Transverse colon (tissue), 4 donors: Measurements from ENCODE around the gene ACSF3. TPM values are rescaled to one million over a fixed set of nuclear protein-coding genes. Genes with fewer than 3 reads are reported as not detected.

Experiments used
- DNase-seq: peaks from one replicate; pipeline ENCODE4 v3.0.0-alpha.2; 2019
- H3K27ac ChIP-seq, 4 donors: fragments of 200-600 bp; sonication (generic); 2 replicates each; pipeline ENCODE4 v1.5.1; 2016 to 2018; ENCODE audit warnings: inconsistent platforms in 4 of 4
- H3K27me3 ChIP-seq: fragments of 200-600 bp; sonication (generic); 2 replicates; pipeline ENCODE4 v1.5.1; 2017; ENCODE audit warnings: inconsistent platforms
- H3K36me3 ChIP-seq, 4 donors: fragments of 200-600 bp; sonication (generic); 2 replicates each; pipeline ENCODE4 v1.5.1; 2017 to 2019; ENCODE audit warnings: inconsistent platforms in 4 of 4
- H3K4me1 ChIP-seq, 4 donors: fragments of 200-600 bp; sonication (generic); 2 replicates each; pipeline ENCODE4 v1.5.1; 2017 to 2020; ENCODE audit warnings: inconsistent platforms in 4 of 4
- H3K4me3 ChIP-seq, 4 donors: fragments of 200-600 bp; sonication (generic); 1 replicate in 1 of 4; 2 replicates in 3 of 4; pipeline versions ENCODE4 v1.5.1 to v1.6.1; 2017 to 2019; ENCODE audit warnings: inconsistent platforms in 4 of 4
- H3K9me3 ChIP-seq, 2 donors: fragments of 200-600 bp; sonication (generic); 2 replicates each; pipeline ENCODE4 v1.5.1; 2017 to 2019; ENCODE audit warnings: inconsistent platforms in 2 of 2
- EP300 ChIP-seq: sonication (generic); formaldehyde crosslinking; IDR thresholded peaks from one replicate; pipeline ENCODE4 v1.6.1; 2017; ENCODE audit warnings: antibody characterized with exemption, low read depth
- POLR2A ChIP-seq: fragments of 450-650 bp; IDR thresholded peaks from one replicate; pipeline ENCODE4 v1.6.1; 2016; ENCODE audit warnings: antibody characterized with exemption, mild to moderate bottlenecking, moderate library complexity
- POLR2AphosphoS5 ChIP-seq, 3 donors: sonication (generic); formaldehyde crosslinking; IDR thresholded peaks; one replicate each; pipeline ENCODE4 v1.6.1; 2016; ENCODE audit warnings: antibody characterized with exemption in 3 of 3
- WGBS, 2 donors: methylation state at CpG; one replicate each; pipeline ENCODE4 v1.1.5; 2018; ENCODE audit warnings: low coverage in 1 of 2; 5-methylcytosine and 5-hydroxymethylcytosine counted together
- in situ Hi-C, 4 donors: fragments of 200-750 bp; cut with MboI; loops; one replicate each; pipeline versions ENCODE4 v1.15.0 to v1.15.1; 2017; ENCODE audit warnings: low sequenced_read_pairs in 3 of 4, low pct_ligation_motif_present in 1 of 4, low pct_unique_long_range_greater_than_20kb in 1 of 4
- intact Hi-C: fragments of 100-400 bp; cut with DNase I; formaldehyde crosslinking; loops from one replicate; pipeline ENCODE4 v1.15.1; 2023; ENCODE audit warnings: low total_unique reads
- total RNA-seq, 4 donors: library from RNA; depleted of rRNA; stranded (reverse); fragments of >200 nt; gene quantifications; one replicate each; pipeline ENCODE4 v1.1.0, GENCODE V29; 2016
- TF ChIP-seq, protein P1 (sequence below), 5 experiments: fragments of 200-600 bp in 3 of 5; fragments of 450-650 bp in 2 of 5; sonication (generic) in 3 of 5; IDR thresholded peaks; 1 replicate in 2 of 5; 2 replicates in 3 of 5; pipeline ENCODE4 v1.5.1; 2016 to 2017; ENCODE audit warnings: antibody characterized with exemption in 5 of 5, inconsistent platforms in 3 of 5, mild to moderate bottlenecking in 2 of 5, moderate library complexity in 1 of 5

ACSF3 gene
- total RNA-seq, 4 donors from 2014 or later, result 54.5 to 120 (median 75.8) TPM

DNA sequence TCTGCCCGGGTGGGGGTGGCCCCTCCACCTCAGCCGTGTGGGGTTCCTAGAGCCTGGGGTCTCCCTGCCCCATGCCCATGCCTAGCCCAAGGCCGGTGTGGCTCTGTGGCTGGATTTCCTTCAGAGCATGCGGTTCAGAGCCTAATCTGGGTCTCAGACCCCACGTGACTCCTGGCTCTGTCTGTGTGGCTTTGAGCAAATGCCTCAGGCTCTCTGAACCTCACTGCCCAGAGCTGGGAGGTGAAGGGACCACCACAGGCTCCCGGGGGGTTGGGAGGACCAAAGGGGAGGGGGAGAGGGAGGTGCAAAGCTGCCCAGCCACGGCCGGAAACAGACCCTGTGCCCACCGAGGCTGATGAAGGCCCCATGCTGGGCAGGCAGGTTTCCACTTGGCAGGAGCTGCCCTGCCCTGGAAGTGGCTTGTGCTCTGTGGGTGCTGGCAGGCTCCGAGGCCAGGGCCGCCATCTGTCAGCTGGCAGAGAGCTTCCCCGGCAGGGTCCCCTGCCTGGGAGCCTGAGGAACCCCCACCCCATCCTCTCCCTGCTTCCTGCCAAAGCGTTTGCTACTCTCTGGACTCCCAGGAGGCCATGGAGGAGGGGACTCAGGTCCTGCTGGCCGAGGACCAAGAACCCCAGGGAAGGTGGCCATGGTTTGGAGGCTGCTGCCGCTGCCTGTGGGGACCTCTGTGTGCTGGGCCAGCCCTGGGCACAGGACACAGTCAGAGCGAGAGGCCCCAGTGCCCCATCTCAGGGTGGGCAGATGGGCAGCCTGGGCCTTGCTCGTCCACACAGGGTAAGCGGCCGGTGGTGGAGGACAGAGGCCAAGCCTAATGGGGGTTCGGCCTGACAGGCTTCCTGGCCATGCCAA lies 81.9 kb downstream of the ACSF3 start:
- Histone ChIP-seq H3K4me1 (peaks cover 10 to 16% (median 11%) of the 10 kb centered on the region in 4 donors), H3K36me3 (no peaks in the 10 kb centered on the region), H3K27ac (no peak overlapping the region), H3K27me3 (peaks cover 69% of the 10 kb centered on the region), H3K9me3 (no peaks in the 10 kb centered on the region), H3K4me3 (no peak overlapping the region)
- DNase-seq, result no peak
- 33% methylated on average over 14 of the region's 20 CpGs; no CpG with 5 or more reads in 1 of the 2 donors for WGBS, 2 donors
- in situ Hi-C loops, result no loop called here
- TF ChIP-seq EP300, result no peak
- no peak for TF ChIP-seq POLR2AphosphoS5 (IDR thresholded peaks at IDR 0.05)
- TF ChIP-seq, protein P1, sequence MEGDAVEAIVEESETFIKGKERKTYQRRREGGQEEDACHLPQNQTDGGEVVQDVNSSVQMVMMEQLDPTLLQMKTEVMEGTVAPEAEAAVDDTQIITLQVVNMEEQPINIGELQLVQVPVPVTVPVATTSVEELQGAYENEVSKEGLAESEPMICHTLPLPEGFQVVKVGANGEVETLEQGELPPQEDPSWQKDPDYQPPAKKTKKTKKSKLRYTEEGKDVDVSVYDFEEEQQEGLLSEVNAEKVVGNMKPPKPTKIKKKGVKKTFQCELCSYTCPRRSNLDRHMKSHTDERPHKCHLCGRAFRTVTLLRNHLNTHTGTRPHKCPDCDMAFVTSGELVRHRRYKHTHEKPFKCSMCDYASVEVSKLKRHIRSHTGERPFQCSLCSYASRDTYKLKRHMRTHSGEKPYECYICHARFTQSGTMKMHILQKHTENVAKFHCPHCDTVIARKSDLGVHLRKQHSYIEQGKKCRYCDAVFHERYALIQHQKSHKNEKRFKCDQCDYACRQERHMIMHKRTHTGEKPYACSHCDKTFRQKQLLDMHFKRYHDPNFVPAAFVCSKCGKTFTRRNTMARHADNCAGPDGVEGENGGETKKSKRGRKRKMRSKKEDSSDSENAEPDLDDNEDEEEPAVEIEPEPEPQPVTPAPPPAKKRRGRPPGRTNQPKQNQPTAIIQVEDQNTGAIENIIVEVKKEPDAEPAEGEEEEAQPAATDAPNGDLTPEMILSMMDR (IDR thresholded peaks at IDR 0.05), result no peak
- TF ChIP-seq POLR2A, result no peak
- intact Hi-C loops, result no loop called here

- in situ Hi-C loops (no loop called here), intact Hi-C loops (no loop called here)
- 82% methylated on average over 26 of the region's 27 CpGs; no CpG with 5 or more reads in 1 of the 2 donors for WGBS, 2 donors
- Histone ChIP-seq H3K4me3 (no peak overlapping the region), H3K27me3 (peaks cover 62% of the 10 kb centered on the region), H3K27ac (no peak overlapping the region), H3K9me3 (no peaks in the 10 kb centered on the region), H3K36me3 (no peaks in the 10 kb centered on the region), H3K4me1 (peaks cover 4 to 8% (median 5%) of the 10 kb centered on the region in 4 donors)
- TF ChIP-seq, protein P1 (IDR thresholded peaks at IDR 0.05), result no peak
- no peak for TF ChIP-seq POLR2AphosphoS5 (IDR thresholded peaks at IDR 0.05)
- no peak for TF ChIP-seq POLR2A
- no peak for TF ChIP-seq EP300
- no peak for DNase-seq
These were observed 82.6 kb downstream of the ACSF3 start for GRCh38 chr16:89176147-89176690.

GRCh38 chr16:89176717-89177116 lies 83.1 kb downstream of the ACSF3 start:
- H3K36me3 ChIP-seq, result no peaks in the 10 kb centered on the region
- 74% methylated on average over 5 of the region's 9 CpGs; no CpG with 5 or more reads in 1 of the 2 donors for WGBS, 2 donors
- in situ Hi-C loops, result no loop called here
- H3K27ac ChIP-seq, result no peak overlapping the region
- intact Hi-C loops, result no loop called here
- DNase-seq, result no peak
- H3K4me3 ChIP-seq, result no peak overlapping the region
- no peak for TF ChIP-seq POLR2AphosphoS5 (IDR thresholded peaks at IDR 0.05)
- H3K4me1 ChIP-seq, result peaks cover 2 to 4% (median 3%) of the 10 kb centered on the region in 4 donors
- no peaks in the 10 kb centered on the region for H3K9me3 ChIP-seq
- peaks cover 60% of the 10 kb centered on the region for H3K27me3 ChIP-seq

GRCh38 chr16:89177501-89177900 lies 83.8 kb downstream of the ACSF3 start:
- H3K27ac ChIP-seq, result no peak overlapping the region
- WGBS, 2 donors, result 69% methylated on average over 12 of the region's 12 CpGs; no CpG with 5 or more reads in 1 of the 2 donors
- DNase-seq, result no peak
- in situ Hi-C loops, result no loop called here
- H3K9me3 ChIP-seq, result no peaks in the 10 kb centered on the region
- TF ChIP-seq EP300 (no peak), POLR2A (no peak), POLR2AphosphoS5 (IDR thresholded peaks at IDR 0.05) (no peak)
- TF ChIP-seq, protein P1 (IDR thresholded peaks at IDR 0.05), result no peak
- intact Hi-C loops, result no loop called here
- H3K4me3 ChIP-seq, result no peak overlapping the region
- H3K36me3 ChIP-seq, result no peaks in the 10 kb centered on the region
- no peaks in the 10 kb centered on the region for H3K4me1 ChIP-seq
- peaks cover 55% of the 10 kb centered on the region for H3K27me3 ChIP-seq
